Daoy (cell line): ENCODE data around the gene TSPAN5. TPM values are rescaled to one million over a fixed set of nuclear protein-coding genes. Genes with fewer than 3 reads are reported as not detected.
"Not testable (repeated sequence)": the region's sequence is repeated elsewhere in the genome, so short reads cannot be mapped to it uniquely, and the experiment has no call there.

Source experiments
- DNase-seq: peaks from one replicate; pipeline ENCODE4 v3.0.0-alpha.2; 2015; ENCODE audit warnings: low read depth
- total RNA-seq: library from RNA; depleted of rRNA; stranded (reverse); fragments of >200 nt; shearing (Covaris generic); gene quantifications from 2 replicates; pipeline ENCODE4 v1.2.3, GENCODE V29; 2014

The TSPAN5 gene
- total RNA-seq, 1 experiment from 2014 or later = 13.4 TPM

DNA sequence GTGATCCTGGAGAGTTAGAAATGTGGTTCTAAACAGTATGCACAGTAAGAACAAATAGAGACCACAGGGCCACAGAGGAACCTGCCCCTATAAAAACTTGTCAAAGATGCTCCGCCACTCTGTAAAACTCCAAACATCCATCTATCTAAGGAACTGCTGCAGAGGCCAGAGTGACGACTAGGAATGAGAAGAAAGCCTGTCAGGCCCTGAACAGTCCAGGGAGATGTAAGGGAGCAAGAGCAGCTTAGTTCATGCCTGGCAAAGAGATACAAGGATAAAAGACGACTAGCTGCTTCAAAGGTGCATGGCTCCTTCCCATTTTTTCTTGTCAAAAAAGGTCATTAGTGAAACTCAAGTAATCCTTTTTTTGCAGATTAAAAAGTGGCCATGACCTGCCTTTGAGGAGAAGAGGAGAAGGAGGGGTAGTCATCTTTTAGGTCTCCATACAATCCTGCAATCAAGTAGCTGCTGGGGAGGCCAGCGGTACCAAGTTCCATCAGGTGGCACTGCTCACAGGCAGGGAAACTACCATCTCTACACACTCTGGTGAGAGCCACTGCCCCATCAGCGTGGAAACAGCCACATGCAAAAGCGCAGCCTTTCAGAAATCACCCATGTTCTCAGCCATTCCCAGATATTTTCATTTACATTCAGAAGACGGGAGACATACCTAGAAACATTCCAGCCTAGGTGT, 162.1 kb downstream of the TSPAN5 start:
- DNase-seq = no peak

DNA sequence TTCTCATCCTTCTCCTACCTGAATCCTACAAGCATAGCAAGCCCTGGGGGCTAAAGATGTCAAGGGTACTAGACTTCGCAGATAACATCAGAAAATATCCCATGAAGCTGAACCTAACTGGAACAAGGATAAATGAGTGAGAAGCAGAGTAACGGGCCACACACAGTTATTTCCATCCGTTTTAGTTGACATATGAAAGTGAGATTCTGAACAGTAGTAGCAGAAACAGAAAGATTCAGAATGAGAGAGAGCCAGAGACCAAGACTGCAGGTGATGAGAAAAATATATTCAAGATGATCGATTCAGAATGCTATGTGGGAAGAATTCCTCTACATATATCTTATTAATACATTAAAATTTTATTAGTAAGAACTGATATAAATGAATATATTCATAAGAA, 165.1 kb downstream of the TSPAN5 start:
- no peak for DNase-seq

DNA sequence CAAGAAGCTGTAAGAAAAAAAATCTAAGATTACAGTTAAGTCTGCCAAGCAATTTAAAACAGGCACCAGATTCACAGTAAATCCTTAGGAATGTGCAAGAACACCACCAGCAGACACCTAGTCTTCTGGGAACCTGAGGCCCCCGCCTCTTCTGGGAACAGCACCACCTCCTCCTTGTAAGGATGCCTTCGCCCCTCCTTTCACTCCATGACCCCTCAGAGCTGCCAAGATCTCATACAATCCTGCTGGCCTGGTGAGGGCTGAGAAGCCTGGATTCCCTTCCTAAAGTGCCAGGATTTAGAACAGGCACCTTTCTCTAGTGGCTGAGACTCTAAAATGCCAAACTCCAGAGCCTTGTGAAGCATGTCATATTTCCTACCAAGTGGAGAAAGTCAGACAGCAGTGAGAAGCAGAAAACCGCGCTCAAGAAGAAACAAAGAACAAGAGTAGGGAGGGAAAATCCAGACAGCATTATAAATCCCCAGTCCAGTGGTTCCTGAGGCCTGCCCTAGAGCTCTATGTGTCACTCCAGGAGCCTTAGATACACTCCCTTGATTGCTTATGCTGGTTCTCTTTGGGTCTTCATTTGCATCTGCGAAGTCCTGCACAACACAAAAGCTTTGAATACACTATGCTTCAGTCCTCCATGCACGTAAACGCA, 166.4 kb downstream of the TSPAN5 start:
- no peak for DNase-seq

DNA sequence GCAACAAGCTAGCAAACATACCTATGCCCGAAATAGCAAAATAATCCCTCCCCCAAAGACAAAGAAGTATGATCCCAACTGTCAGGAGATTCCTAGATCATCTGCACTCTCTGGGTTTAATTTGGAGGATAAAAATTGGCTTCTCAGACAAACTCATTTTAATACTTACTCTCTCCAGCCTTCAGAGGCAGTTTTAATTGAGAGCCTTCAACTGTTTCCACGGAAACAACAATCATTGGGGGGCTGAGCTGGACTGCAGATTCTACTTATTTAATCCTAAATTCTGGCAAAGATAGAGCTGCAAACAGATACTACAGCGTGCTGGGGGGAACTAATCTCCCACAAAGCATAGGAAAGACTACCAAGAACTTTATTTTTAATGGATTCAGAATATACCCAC, 168.2 kb downstream of the TSPAN5 start:
- DNase-seq = no peak

DNA sequence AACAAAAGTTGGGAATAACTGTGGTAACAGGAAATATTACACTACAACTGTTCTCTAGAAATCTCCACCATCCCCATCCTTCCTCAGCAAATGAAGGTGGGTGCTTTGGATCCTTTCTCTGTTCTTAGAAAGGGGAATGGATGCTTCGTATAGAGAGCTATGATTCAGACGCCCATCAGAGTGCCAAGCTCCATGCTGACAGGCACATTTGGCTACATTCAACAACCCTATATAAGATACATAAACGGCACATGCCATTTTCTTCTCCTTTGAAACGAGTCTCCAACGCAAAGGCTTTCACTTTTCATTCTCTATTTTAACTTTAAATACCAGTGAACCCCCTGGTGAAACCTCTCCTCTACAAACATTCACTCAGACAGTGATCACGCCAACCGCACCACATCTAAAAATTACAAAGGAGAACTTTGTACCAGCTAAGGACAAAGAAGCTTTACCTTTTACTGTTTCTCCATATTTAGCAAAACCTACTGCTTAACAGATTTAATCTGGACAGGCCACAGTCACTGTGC, 172.5 kb downstream of the TSPAN5 start:
- no peak for DNase-seq

DNA sequence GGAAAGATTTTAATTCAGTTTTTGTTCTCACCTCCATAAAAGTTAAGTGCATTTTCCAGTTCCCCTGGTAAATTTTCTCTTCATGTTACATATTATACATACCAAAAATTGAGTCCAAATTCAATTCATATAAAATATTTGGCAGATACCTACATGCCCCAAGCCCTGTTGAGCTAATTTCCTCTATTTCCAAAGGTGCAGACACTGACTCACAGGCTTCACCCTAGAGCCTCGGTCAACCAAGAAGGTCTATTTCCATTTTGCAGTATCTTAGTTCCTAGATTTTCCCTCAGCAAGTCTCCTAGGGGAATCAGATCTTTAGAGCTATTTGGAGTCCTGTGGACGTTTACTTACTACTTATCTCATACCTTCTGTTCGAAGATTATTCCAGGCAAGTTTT, 174.4 kb downstream of the TSPAN5 start:
- DNase-seq = no peak

DNA sequence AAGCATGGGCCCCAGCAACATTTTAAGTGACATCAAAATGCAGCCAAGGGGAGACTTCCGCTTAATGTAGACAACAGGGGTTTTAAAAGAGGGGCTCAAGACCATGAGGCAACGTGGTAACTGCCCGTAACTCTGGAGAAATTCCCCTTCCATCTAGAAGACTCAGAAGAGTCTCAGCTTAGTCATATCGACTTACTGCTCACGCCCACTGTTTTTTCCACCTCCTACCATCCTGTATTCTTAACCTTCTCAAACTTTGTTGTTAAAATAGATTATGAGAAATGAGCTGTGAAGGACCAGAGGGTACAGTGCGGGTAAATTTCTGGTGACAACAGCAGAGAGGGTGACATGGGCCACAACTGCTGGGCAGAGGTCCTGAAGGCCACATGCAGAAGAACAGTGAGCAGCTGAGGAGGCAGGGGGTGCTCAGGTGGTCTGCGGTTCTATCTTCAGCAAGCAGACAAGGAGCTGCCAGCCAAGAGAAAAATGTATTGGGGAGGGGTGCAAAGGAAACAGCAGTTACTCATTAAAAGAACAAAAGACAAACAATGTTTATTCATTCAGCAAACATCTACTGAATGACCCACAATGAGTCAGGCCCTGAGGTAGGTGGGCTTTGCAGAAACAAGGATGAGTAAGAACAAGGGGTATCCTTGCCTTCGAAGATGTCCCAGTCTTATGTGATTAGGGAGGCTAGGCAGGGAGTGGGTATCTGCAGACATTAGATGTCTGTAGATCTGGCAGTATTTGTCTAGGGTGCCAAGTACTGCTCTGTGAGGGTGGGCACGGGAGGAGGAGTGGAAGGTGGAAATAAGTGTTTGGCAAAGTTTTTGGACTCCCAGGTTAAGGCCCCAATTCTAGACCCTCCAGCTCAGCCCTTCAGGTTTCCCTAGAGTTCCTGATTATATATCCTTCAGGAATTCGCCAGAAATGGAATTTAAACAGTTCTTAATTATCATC, 175.3 kb downstream of the TSPAN5 start:
- DNase-seq = peak; percentile 26

DNA sequence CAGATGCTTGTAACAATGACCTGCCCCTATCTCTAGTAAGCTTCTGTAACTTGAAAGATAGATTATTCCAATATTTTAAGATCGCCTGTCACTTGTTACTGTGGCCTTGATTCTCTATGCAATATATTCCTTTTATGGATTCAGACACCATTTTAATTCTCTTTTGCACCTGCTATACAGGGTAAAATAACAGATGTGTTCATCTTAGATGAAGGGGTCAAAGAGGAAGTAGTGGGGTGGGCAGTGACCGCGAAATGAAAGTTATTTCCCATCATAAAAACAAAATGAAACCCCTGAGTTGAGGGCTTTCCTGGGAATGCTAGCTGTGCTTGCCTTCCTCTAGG, 175.9 kb downstream of the TSPAN5 start:
- DNase-seq = no peak

DNA sequence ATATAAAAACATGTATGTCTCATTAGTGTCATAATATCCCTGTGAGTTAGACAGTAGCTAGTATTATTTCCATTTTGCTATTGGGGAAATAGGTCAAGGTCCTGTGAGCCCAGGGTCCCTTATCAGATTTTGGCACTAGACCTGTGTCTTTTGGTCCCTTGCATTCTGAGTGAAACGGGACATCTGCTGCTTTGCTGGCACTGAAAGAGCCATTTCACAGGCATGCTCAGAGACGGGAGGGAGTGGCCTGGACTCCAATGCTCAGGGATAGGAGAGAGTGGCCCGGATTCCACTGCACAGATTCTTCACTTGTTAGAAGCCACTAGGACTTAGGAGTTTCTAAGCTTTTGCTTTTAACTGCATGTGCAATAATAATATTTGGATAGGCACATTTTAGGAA, 177.2 kb downstream of the TSPAN5 start:
- DNase-seq = no peak

DNA sequence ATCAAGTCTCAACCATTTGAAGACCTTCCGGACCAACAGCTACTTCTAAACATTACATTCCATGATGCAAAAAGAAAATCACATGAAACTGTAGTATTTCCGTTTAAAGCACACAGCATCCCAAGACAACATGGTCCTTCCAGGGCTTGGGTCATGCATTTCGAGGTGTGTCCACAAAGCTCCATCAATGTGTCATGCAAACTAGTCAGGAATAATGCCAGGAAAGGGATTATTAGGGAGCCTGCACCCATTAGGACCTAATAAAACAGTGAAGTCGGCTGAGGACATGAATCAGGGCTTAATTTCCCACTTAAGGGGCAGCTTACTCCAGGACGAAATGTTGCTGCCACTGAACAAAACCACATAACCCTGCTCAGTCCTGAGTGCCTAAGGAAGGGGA, 177.9 kb downstream of the TSPAN5 start:
- DNase-seq = no peak

DNA sequence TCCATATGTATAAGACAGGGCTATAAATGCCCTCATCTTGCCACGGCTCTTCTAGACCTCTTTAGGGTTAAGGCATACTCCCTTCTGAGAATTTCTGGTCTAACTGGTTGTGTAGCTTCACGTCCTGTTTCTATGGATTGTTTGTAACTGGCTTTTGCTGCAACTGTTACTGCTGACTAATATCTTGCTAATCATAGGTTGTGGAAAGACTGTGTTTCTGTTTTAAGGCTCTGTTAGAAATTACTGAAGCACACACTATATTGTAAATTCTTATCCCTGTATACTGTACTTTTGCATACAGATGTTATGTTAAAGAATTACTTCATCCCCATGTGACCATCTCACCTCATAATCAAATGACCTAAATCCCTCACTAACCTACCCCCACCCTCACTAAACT, 178.8 kb downstream of the TSPAN5 start:
- DNase-seq = not testable (repeated sequence)

DNA sequence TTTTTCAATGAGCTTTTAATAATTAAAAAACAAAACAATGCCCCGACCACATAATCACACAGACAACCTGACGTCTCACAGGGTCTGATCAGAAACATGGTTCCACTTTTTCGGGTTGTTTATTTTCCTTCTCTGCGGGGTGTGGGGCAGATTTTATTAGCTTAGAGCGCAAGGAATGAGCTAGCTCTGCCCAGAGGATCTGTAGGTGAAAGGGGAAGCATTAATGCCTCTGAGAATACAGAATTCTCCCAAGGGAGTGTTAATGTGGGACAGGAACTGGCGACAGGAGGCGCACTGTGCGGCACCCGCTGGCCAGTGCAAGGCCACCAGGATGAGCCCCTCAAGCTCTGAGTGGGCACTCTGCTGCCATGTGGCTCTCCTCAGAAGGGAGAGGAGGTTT, 181.5 kb downstream of the TSPAN5 start:
- no peak for DNase-seq

DNA sequence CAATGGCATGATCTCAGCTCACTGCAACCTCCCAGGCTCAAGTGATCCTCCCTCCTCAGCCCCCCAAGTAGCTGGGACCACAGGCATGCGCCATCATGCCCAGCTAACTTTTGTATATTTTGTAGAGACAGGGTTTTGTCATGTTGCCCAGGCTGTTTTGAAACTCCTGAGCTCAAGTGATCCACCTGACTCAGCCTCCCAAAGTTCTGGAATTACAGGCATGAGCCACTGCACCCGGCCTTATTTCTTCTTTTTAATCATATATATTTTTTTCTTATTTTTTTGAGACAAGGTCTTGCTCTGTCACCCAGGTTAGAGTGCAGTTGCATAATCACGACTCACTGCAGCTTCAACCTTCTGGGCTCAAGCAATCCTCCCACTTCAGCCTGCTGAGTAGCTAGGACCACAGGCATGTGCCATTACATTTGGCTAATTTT, 184.0 kb downstream of the TSPAN5 start:
- no peak for DNase-seq

DNA sequence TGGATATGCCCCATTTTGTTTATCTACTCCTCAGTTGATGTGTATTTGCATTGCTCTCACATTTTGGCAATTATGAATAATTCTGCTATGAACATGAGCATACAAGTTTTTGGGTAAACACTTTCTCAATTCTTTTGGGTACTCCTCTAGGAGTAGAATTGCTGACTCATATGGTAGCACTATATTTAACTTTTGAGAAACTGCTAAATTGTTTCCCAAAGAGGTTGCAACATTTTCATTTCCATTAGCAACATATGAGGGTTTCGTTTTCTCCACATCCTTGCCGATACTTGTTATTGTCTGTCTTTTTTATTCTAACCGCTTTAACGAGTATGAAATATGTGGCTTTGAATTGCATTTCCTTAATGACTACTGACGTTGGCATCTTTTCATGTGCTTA, 185.4 kb downstream of the TSPAN5 start:
- no peak for DNase-seq

DNA sequence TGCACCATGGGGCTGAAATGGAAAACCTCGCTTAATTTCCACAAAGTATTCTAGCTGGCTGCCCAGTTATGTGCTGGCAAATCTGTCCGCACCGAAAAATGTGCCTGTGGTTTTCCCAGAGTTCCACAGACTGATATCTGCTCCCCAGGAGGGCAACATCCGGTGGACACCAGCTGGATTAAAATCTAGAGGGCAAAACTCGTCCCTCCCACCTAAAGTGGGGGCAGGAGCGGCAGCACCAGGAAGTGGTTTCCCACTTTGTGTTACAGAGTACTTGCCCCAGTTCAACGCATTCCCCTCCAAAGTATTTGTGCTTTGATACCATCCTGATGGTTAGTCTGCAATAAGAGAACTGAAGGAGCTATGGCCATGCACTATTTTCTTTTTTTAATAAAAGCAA, 187.6 kb downstream of the TSPAN5 start:
- peak; percentile 79 for DNase-seq

DNA sequence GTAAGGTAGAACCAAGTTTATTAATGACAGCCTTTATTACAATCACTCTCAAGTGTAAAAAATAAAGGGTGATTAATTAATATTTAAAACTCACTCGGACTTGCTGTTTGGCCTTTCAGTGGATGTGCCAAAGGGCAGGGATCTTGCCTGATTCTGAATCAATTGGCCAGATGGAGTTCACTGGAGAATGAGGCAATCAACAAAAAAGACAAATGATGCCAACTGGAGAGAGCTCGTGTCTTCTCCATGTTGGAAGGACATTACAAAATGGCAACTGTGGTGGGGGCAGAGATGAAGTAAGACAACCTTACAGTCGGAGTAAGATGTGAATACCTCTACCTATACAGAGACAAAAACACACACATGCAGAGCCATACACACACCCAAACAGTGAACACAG, 188.0 kb downstream of the TSPAN5 start:
- no peak for DNase-seq

DNA sequence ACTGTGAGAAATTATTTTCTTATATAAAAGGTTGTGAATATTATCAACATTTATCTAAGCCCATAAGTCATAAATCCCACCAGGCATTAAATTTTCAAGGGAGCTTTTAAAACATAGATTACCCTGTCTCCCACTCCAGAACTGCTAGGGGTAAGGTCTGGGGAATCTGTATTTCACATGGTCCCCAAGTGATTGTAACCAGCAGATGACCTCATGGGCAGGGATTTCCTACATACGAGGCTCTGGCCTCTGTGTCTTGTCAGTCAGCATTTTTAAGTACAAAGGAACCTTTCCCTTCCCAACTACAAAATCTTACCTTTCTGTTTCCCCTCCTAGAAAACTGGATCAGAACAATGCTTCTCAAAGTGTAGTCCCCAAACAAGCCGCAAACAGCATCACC, 188.6 kb downstream of the TSPAN5 start:
- DNase-seq = no peak

DNA sequence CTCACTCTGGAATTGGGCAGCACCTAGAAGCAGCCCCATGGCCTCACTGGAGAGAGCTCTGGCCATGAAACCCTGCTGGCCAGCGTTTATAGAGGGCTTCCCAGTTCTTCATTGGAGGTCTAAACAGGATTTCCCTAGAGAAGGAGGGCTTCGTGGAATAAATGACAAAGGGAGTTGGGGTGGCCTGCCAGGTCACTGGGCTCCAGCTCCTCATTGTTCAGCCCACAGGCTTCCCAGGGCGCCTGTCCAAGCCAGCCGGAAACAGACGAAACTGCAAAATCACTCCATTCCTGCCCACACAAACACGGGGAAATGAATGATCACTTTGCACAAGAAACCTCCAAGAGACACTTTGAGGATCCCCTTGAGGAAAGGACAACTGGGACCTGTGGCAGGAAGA, 189.7 kb downstream of the TSPAN5 start:
- peak; percentile 23 for DNase-seq

DNA sequence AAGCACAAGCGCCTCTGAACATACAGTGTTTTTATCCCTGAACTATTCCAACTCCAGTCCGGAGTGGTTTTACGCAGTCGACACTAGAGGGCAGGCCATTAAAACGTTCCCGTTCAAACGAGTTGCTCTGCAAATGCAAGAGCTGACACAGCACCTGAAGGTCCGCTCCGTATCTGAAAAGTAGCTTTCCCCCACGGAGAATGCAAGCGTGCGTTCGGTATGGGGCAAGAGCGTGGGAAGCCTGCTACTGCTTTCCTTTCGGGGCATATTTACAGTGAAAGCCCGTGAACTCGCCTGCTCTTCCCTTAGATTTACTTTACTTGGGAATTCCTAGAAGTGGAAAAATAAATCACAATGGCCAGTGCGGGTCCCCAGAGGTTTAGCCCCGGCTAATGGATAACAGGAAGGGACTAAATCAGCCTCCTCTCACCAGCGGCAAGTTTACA, 190.8 kb downstream of the TSPAN5 start:
- DNase-seq = peak; percentile 74

DNA sequence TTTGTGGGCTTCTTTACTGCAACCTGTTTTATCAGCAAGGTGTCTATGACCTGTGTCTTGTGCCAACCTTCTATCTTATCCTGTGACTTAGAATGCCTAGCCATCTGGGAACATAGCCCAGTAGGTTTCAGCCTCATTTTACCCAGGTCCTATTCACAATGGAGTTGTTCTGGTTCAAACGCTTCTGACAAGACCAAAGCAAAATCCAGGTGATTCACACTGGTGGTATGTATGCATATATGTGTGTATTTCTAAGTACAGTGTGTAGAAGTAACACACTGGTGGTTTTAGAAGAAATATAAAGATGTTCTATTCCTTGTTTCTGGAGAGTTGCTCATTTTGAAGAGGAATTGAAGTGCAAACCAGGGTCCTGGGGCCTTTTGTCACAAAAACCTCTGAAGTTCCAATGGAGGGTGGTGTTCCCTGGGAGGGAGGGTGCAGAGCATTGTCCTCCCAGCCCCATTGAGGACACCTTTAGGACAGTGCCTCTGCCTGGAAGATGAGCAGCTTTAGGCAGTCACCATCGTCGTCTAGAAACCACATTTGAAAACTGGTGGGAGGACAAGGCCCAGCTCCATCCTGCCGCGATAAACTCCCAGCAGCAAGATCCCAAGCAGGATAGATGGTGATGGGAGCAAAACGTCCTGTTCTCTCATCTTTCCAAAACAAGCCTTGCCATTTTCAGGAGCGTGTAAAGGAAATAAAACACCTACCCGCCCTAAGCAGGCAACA, 191.4 kb downstream of the TSPAN5 start:
- no peak for DNase-seq

DNA sequence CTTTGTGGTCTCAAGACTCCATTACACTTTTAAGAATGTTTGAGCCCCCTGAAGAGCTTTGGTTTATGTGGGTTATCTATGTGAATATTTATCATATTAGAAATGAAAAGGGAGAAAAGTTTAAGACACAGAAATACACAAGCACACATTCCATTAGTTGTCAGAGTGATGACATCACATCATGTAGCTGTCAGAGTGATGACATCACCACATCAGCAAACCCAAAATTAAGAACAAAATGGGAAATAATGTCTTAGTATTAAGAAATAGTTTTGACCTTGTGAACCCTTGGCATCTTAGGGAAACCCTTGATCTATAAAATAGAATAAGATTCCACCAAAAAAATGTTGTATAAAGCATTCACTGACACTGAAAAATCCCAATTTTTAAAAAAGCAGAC, 195.9 kb downstream of the TSPAN5 start:
- no peak for DNase-seq
